Stimulated activated CD4-positive, alpha-beta T cell treated with anti-CD3 and anti-CD28 coated beads, Interleukin-12 subunit alpha, Interleukin-12 subunit beta, amount 100 ng/mL, for 4 hours (primary cell): ENCODE data around the gene C1orf174.
"Not testable (repeated sequence)": the region's sequence is repeated elsewhere in the genome, so short reads cannot be mapped to it uniquely, and the experiment has no call there.

ENCODE experiments used
- DNase-seq: peaks from one replicate; pipeline ENCODE4 v3.0.0-alpha.2; 2020

The C1orf174 gene

GRCh38 chr1:3925256-3925655, 25.2 kb upstream of the C1orf174 start:
- no peak for DNase-seq

GRCh38 chr1:3924825-3925220, 24.8 kb upstream of the C1orf174 start:
- no peak for DNase-seq

GRCh38 chr1:3924186-3924824, 24.2 kb upstream of the C1orf174 start:
- DNase-seq, result no peak

- no peak for DNase-seq
These were observed 23.5 kb upstream of the C1orf174 start for GRCh38 chr1:3923378-3924185.

GRCh38 chr1:3922851-3923250, 22.8 kb upstream of the C1orf174 start:
- DNase-seq, result no peak

- DNase-seq, result no peak
These were observed 22.2 kb upstream of the C1orf174 start for GRCh38 chr1:3922201-3922725.

GRCh38 chr1:3921765-3922164, 21.7 kb upstream of the C1orf174 start:
- no peak for DNase-seq

- DNase-seq, result no peak
These were observed 19.6 kb upstream of the C1orf174 start for GRCh38 chr1:3919706-3920105.

GRCh38 chr1:3918966-3919611, 19.0 kb upstream of the C1orf174 start:
- DNase-seq, result no peak

GRCh38 chr1:3918359-3918758, 18.3 kb upstream of the C1orf174 start:
- DNase-seq, result not testable (repeated sequence)

GRCh38 chr1:3917761-3918160, 17.7 kb upstream of the C1orf174 start:
- no peak for DNase-seq

- DNase-seq, result no peak
These were observed 15.6 kb upstream of the C1orf174 start for GRCh38 chr1:3915551-3916121.

GRCh38 chr1:3914911-3915310, 14.8 kb upstream of the C1orf174 start:
- no peak for DNase-seq

GRCh38 chr1:3914331-3914851, 14.3 kb upstream of the C1orf174 start:
- DNase-seq, result no peak

GRCh38 chr1:3912809-3913685, 13.0 kb upstream of the C1orf174 start:
- no peak for DNase-seq

- DNase-seq, result no peak
These were observed 12.1 kb upstream of the C1orf174 start for GRCh38 chr1:3911981-3912808.

GRCh38 chr1:3910857-3911845, 11.1 kb upstream of the C1orf174 start:
- DNase-seq, result peak; percentile 80

- no peak for DNase-seq
These were observed 10.1 kb upstream of the C1orf174 start for GRCh38 chr1:3910049-3910731.

GRCh38 chr1:3909615-3910014, 9.5 kb upstream of the C1orf174 start:
- no peak for DNase-seq
